ENCODE measurements around the gene PKIG.

GRCh38 chr20:44657875-44658274, 75.5 kb downstream of the PKIG start:
- no peak for TF ChIP-seq POLR2AphosphoS5 (IDR thresholded peaks at IDR 0.05; ENCODE audit: borderline replicate concordance, low read depth, low read length)
- no peak for TF ChIP-seq FOXP2 (optimal IDR thresholded peaks at IDR 0.05; ENCODE audit: control extremely low read depth, extremely low read length, insufficient read depth)
- no peak for TF ChIP-seq EZH2 (IDR thresholded peaks at IDR 0.05)
